Thyroid gland (tissue), 4 donors: ENCODE measurements around the gene ST7L. TPM values are rescaled to one million over a fixed set of nuclear protein-coding genes. Genes with fewer than 3 reads are reported as not detected.

Source experiments
- DNase-seq, 2 donors: peaks; one replicate each; pipeline ENCODE4 v3.0.0-alpha.2; 2019
- H3K27ac ChIP-seq, 3 donors: fragments of 200-600 bp; sonication (generic); 1 replicate in 2 of 3; 2 replicates in 1 of 3; pipeline ENCODE4 v1.5.1; 2016 to 2019; ENCODE audit warnings: mild to moderate bottlenecking in 1 of 3, moderate library complexity in 1 of 3
- H3K27me3 ChIP-seq: fragments of 200-600 bp; sonication (generic); one replicate; pipeline ENCODE4 v1.5.1; 2019
- H3K36me3 ChIP-seq, 2 donors: fragments of 200-600 bp; sonication (generic); one replicate each; pipeline ENCODE4 v1.5.1; 2016 to 2019
- H3K4me1 ChIP-seq, 2 donors: fragments of 200-600 bp; sonication (generic); one replicate each; pipeline ENCODE4 v1.5.1; 2017 to 2019
- H3K4me3 ChIP-seq, 3 donors: fragments of 200-600 bp; sonication (generic); replicated peaks in 1 of 3; 1 replicate in 2 of 3; 2 replicates in 1 of 3; pipeline ENCODE4 v1.5.1; 2016; ENCODE audit warnings: mild to moderate bottlenecking in 1 of 3
- H3K9me3 ChIP-seq: fragments of 200-600 bp; sonication (generic); one replicate; pipeline ENCODE4 v1.5.1; 2017
- CTCF ChIP-seq, 6 experiments: fragments of 200-600 bp in 3 of 6; fragments of 450-650 bp in 3 of 6; sonication (generic) in 3 of 6; IDR thresholded peaks; one replicate each; pipeline ENCODE4 v1.5.1; 2016 to 2019; ENCODE audit warnings: antibody characterized with exemption in 6 of 6, mild to moderate bottlenecking in 2 of 6, inconsistent platforms in 1 of 6, moderate library complexity in 1 of 6
- POLR2A ChIP-seq, 2 donors: fragments of 450-650 bp; IDR thresholded peaks; one replicate each; pipeline ENCODE4 v1.6.1; 2017; ENCODE audit warnings: antibody characterized with exemption in 2 of 2, mild to moderate bottlenecking in 2 of 2, moderate library complexity in 1 of 2
- intact Hi-C: fragments of 100-400 bp; cut with DNase I; formaldehyde crosslinking; loops from one replicate; pipeline ENCODE4 v1.15.1; 2023
- small RNA-seq: library from RNA; depleted of rRNA; stranded (forward); fragments of <200 nt; gene quantifications from one replicate; pipeline ENCODE3, GENCODE V24; 2016
- total RNA-seq, 4 donors: library from RNA; depleted of rRNA; stranded (reverse); fragments of >200 nt; gene quantifications; one replicate each; pipeline ENCODE4 v1.2.3, GENCODE V29; 2016

Gene ST7L
- total RNA-seq, 4 donors from 2014 or later, result 27.3 to 46.4 (median 44.9) TPM

DNA sequence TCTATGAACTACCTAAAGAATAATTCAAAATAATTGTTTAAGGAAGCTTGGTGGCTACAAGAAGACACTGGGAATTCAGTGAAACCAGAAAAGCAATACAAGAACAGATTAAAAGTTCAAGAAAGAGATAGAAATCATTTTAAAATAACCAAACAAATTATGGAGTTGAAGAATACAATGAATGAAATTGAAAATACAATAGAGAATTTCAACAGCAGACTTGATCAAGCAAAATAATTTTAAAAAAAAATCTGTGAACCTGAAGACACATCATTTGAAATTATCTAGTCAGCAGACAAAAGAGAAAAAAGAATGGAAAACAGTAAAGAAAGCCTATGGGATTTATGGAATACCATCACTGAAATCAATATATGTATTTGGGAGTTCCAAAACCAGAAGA lies 141.4 kb downstream of the ST7L start:
- TF ChIP-seq CTCF (IDR thresholded peaks at IDR 0.05), result no peak
- no peak for TF ChIP-seq POLR2A (IDR thresholded peaks at IDR 0.05)

More for the DNA sequence above, 141.4 kb downstream of the ST7L start:
- no peaks in the 10 kb centered on the region for H3K36me3 ChIP-seq
- intact Hi-C loops, result no loop called here
- no peaks in the 10 kb centered on the region for H3K9me3 ChIP-seq
- H3K27ac ChIP-seq, result no peak overlapping the region
- H3K4me1 ChIP-seq, result no peaks in the 10 kb centered on the region
- no peak overlapping the region for H3K4me3 ChIP-seq
- no peak for DNase-seq
- H3K27me3 ChIP-seq, result no peaks in the 10 kb centered on the region

Small RNA genes within 50 kb of the gene (small RNA-seq; reads per million reads assigned to genes)
- gene RNU7-70P, result not detected

Other genes with a start within 250 kb of the ST7L start
- 10 to 100 TPM; 11.8 to 20.7 (median 19.2) TPM for gene CTTNBP2NL, start 222.9 kb downstream of the ST7L start, total RNA-seq
- gene WNT2B, start 110.2 kb downstream of the ST7L start, total RNA-seq, result 1 to 10 TPM in 3 of 4 donors, under 1 TPM in 1; 0.78 to 2.6 (median 1.4) TPM
- 100 to 1,000 TPM; 106 to 162 (median 130) TPM for gene CAPZA1, start 691 bp upstream of the ST7L start, total RNA-seq
- gene MOV10, start 55.5 kb upstream of the ST7L start, total RNA-seq, result 10 to 100 TPM; 20.2 to 27.7 (median 27.5) TPM
- 100 to 1,000 TPM; 125 to 188 (median 175) TPM for gene RHOC, start 88.0 kb upstream of the ST7L start, total RNA-seq
- 1 to 10 TPM; 1.7 to 4.8 (median 3.0) TPM for gene PPM1J, start 96.2 kb upstream of the ST7L start, total RNA-seq